Astrocyte (in vitro differentiated cells and primary cell): Measurements from ENCODE around the gene ILDR1. TPM values are rescaled to one million over a fixed set of nuclear protein-coding genes. Genes with fewer than 3 reads are reported as not detected.

Source experiments
- DNase-seq: peaks from one replicate; pipeline ENCODE4 v3.0.0-alpha.2; 2010; ENCODE audit warnings: low read depth
- FAIRE-seq: peaks from 2 replicates; lab custom pipeline; 2011; peaks lifted over from hg19 to GRCh38; lab: Jason Lieb, UNC
- H2AFZ ChIP-seq: 2 replicates; pipeline ENCODE4 v1.6.0; 2012; ENCODE audit warnings: low read depth, low read length, inconsistent platforms
- H3K27ac ChIP-seq: 2 replicates; pipeline ENCODE4 v1.5.1; 2011; ENCODE audit warnings: low read depth, low read length, inconsistent platforms
- H3K27me3 ChIP-seq: 2 replicates; pipeline ENCODE4 v1.6.0; 2011; ENCODE audit warnings: low read length, inconsistent platforms; ENCODE audit not compliant: insufficient read depth
- H3K36me3 ChIP-seq: 2 replicates; pipeline ENCODE4 v1.5.1; 2011; ENCODE audit warnings: low read length, inconsistent platforms; ENCODE audit not compliant: insufficient read depth
- H3K4me1 ChIP-seq: 2 replicates; pipeline ENCODE4 v1.5.1; 2011; ENCODE audit warnings: low read length, inconsistent platforms; ENCODE audit not compliant: insufficient read depth
- H3K4me2 ChIP-seq: 2 replicates; pipeline ENCODE4 v1.6.0; 2012; ENCODE audit warnings: low read length, inconsistent platforms
- H3K4me3 ChIP-seq: 2 replicates; pipeline ENCODE4 v1.5.1; 2011; ENCODE audit warnings: low read depth, mild to moderate bottlenecking, low read length, inconsistent platforms; ENCODE audit not compliant: insufficient read depth
- H3K79me2 ChIP-seq: 2 replicates; pipeline ENCODE4 v1.6.0; 2012; ENCODE audit warnings: mild to moderate bottlenecking, low read length, inconsistent platforms; ENCODE audit not compliant: insufficient read depth
- H3K9ac ChIP-seq: 2 replicates; pipeline ENCODE4 v1.6.0; 2012; ENCODE audit warnings: mild to moderate bottlenecking, low read length, inconsistent platforms
- H3K9me3 ChIP-seq: 2 replicates; pipeline ENCODE4 v1.5.1; 2012; ENCODE audit warnings: low read depth, mild to moderate bottlenecking, low read length, inconsistent platforms; ENCODE audit not compliant: insufficient read depth
- H4K20me1 ChIP-seq: 2 replicates; pipeline ENCODE4 v1.6.0; 2012; ENCODE audit warnings: low read length, inconsistent platforms; ENCODE audit not compliant: insufficient read depth
- H3K27ac Mint-ChIP-seq: one replicate; pipeline ENCODE4 v1.8.0; 2021; ENCODE audit warnings: mild to moderate bottlenecking, mixed read lengths; ENCODE audit not compliant: unreplicated experiment
- H3K27me3 Mint-ChIP-seq: one replicate; pipeline ENCODE4 v1.8.0; 2021; ENCODE audit warnings: low read depth, mixed read lengths; ENCODE audit not compliant: unreplicated experiment
- H3K36me3 Mint-ChIP-seq: one replicate; pipeline ENCODE4 v1.8.0; 2021; ENCODE audit warnings: low read depth, mixed read lengths; ENCODE audit not compliant: unreplicated experiment
- H3K4me1 Mint-ChIP-seq: one replicate; pipeline ENCODE4 v1.8.0; 2021; ENCODE audit warnings: low read depth, mixed read lengths; ENCODE audit not compliant: unreplicated experiment
- H3K4me3 Mint-ChIP-seq: one replicate; pipeline ENCODE4 v1.8.0; 2021; ENCODE audit warnings: mild to moderate bottlenecking, moderate library complexity, mixed read lengths; ENCODE audit not compliant: unreplicated experiment
- H3K9me3 Mint-ChIP-seq: one replicate; pipeline ENCODE4 v1.8.0; 2021; ENCODE audit warnings: mild to moderate bottlenecking, mixed read lengths; ENCODE audit not compliant: unreplicated experiment
- CTCF ChIP-seq: IDR thresholded peaks from 2 replicates; pipeline ENCODE4 v1.5.1; 2011; ENCODE audit warnings: low read depth, mild to moderate bottlenecking, inconsistent platforms, low read length, moderate library complexity; ENCODE audit not compliant: insufficient read depth
- EZH2 ChIP-seq: IDR thresholded peaks from 2 replicates; pipeline ENCODE4 v1.6.1; 2012; ENCODE audit warnings: mild to moderate bottlenecking, low read length, inconsistent platforms; ENCODE audit not compliant: insufficient read depth
- total RNA-seq: library from RNA; stranded (reverse); gene quantifications from 2 replicates; pipeline ENCODE4 v1.2.1, GENCODE V29; 2021

ILDR1 gene
- total RNA-seq, 1 donor from 2014 or later, result not detected

GRCh38 chr3:121992601-121993560 lies 29.2 kb downstream of the ILDR1 start:
- Histone ChIP-seq H3K9ac (no peak overlapping the region), H3K4me2 (no peak overlapping the region), H3K4me1 (peaks cover 12% of the 10 kb centered on the region), H2AFZ (no peak overlapping the region), H3K79me2 (no peaks in the 10 kb centered on the region), H3K4me3 (no peak overlapping the region), H3K9me3 (no peaks in the 10 kb centered on the region), H3K36me3 (no peaks in the 10 kb centered on the region), H3K27me3 (no peaks in the 10 kb centered on the region), H4K20me1 (no peaks in the 10 kb centered on the region), H3K27ac (no peak overlapping the region)
- Mint-ChIP-seq H3K4me3 (no peak overlapping the region), H3K27me3 (no peaks in the 10 kb centered on the region), H3K27ac (no peak overlapping the region), H3K36me3 (no peaks in the 10 kb centered on the region), H3K4me1 (peaks cover 17% of the 10 kb centered on the region), H3K9me3 (no peaks in the 10 kb centered on the region)
- DNase-seq (no peak), FAIRE-seq (no peak)
- TF ChIP-seq EZH2, result no peak
- no peak for TF ChIP-seq CTCF

- no peak overlapping the region for H3K4me3 Mint-ChIP-seq
These were observed 32.1 kb downstream of the ILDR1 start for GRCh38 chr3:121989943-121990342.

More at GRCh38 chr3:121989943-121990342, 32.1 kb downstream of the ILDR1 start:
- H3K9me3 ChIP-seq, result no peaks in the 10 kb centered on the region
- H3K36me3 Mint-ChIP-seq, result no peaks in the 10 kb centered on the region
- no peaks in the 10 kb centered on the region for H3K9me3 Mint-ChIP-seq
- no peaks in the 10 kb centered on the region for H3K27me3 Mint-ChIP-seq
- H3K27me3 ChIP-seq, result no peaks in the 10 kb centered on the region
- peaks cover 2% of the 10 kb centered on the region for H3K4me1 ChIP-seq
- no peak overlapping the region for H2AFZ ChIP-seq
- H3K27ac ChIP-seq, result no peak overlapping the region
- no peaks in the 10 kb centered on the region for H3K36me3 ChIP-seq
- no peak overlapping the region for H3K4me2 ChIP-seq
- no peak for DNase-seq
- no peak for FAIRE-seq
- H3K4me1 Mint-ChIP-seq, result no peaks in the 10 kb centered on the region
- H4K20me1 ChIP-seq, result no peaks in the 10 kb centered on the region
- TF ChIP-seq CTCF (no peak), EZH2 (no peak)
- H3K4me3 ChIP-seq, result no peak overlapping the region
- H3K79me2 ChIP-seq, result no peaks in the 10 kb centered on the region
- H3K9ac ChIP-seq, result no peak overlapping the region
- H3K27ac Mint-ChIP-seq, result no peak overlapping the region
